NCI-H2171 (cell line): ENCODE measurements around the gene BTRC.

Source experiments
- DNase-seq: peaks from one replicate; lab custom pipeline; 2025; lab: John Stamatoyannopoulos, UW

BTRC gene

DNA sequence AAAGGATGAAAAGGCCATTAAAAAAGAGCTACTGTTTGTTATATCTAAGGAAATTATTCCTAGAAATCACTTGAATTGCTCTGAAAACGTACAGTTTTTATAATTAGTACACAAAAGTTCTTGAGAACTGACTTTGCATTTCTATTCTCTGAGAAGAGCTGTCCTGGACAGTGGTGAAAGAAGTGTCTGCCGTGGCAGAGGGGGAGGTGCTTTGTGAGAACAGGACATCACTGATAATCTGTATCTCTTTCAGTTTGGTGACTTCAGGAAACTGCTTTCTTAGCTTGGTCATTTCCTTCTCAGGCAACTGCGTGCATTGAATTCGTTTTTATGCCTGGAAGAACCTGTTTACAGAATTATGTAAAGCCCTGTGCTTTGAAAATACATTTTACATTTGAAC lies 182.0 kb downstream of the BTRC start:
- no peak for DNase-seq

DNA sequence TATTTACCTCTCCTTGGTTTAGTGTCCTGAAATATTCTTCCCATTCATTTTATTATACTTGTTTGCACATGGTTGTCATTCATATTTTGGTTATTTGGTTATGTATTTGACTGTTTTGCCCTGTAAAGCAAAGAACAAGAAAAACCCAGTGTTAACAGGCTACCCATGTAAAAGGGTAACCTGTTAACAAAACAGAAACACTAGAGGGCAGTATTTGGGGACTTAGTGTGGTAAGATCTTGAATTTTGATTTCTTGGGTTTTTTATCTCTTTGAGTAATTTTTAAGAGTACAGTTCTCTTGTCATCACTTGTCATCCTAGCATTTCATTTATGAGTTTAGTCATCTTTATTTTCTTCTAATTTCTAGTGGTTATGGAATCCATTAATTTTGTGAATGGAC lies 182.8 kb downstream of the BTRC start:
- DNase-seq, result no peak

DNA sequence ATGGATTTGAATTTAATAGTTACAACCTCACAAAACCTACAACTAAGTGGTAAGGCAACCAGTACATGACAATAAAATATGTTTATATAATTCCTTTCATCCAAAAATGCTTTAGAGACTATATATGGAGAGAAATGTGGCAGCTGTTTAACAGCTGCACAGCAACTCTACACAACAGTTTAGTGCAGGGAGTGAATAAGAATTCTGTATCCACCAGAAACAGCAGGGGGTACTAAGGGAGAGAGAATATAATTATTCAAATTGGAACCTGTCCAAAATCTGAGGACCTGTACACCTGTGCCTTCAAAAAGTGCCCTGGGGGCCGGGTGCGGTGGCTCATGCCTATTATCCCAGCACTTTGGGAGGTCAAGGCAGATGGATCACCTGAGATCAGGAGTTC lies 184.5 kb downstream of the BTRC start:
- no peak for DNase-seq

DNA sequence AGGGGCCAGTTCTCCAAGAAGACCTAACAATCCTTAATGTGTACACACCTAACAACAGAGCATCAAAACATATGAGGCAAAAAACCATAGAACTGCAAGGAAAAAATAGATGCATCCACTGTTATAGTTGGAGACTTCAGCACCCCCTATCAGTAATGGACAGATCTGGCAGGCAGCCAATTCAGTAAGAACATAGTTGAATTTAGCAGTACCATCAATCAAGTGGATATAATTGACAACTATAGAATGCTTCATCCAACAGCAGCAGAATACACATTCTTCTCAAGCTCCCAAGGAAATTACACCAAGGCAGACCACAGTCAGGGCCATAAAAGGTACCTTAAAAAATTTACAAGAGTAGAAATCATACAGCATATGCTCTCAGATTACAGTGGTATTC lies 191.9 kb downstream of the BTRC start:
- DNase-seq, result no peak

DNA sequence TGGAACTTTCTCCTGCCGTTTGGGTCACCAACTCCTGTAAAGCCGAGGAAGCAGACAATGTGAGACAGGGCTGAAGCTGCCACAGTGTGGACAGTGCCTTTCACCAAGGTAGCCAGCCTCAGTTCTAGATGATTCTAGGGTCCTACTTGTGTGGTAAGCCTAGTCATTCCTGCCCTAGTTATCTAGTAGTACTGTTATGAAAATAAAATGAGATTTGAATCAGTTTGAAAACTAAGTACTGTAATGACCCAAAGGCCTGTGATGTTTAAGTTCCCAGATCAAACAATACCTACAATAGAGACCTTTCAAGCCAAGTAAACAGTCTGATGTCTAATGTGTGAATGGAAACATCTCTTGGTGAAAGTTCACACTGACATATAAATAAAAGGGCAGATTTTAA lies 197.0 kb downstream of the BTRC start:
- no peak for DNase-seq

DNA sequence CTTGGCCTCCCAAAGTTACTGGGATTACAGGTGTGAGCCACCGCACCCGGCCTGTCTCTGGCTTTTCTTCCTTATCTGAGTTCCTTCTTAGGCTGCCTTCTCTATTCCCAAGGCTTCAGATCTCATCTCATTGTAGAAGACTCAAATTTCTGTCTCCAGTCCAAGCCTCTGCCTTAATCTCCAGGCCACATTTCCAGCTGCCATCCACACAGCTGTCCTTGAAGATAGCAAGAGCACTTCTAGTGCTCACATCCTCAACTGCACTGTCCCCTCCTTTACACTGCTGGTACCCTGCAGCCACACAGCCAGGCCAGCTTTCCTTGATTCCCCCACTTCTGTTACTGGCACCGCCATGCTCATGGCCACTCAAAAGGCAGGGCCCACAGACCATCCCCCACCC lies 198.5 kb downstream of the BTRC start:
- DNase-seq, result no peak

DNA sequence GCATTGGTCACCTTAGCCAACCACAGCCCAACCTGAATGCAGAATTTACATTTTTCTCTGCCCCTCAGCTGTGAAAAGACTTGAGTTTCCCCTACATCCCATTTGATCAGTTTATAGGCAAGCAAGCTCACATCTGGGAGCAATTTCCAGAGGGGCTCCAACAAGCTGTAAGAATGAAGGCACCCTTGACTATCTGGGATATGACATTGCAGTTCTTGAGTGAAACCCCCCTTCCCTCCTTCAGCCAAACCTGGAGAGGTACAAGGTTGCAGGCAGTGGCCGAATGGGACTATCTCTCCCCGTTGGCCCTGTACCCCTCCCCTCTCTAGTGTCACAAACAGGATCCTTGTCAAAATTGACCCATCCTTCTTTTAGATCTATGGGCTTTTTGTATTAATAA lies 203.6 kb downstream of the BTRC start:
- no peak for DNase-seq

DNA sequence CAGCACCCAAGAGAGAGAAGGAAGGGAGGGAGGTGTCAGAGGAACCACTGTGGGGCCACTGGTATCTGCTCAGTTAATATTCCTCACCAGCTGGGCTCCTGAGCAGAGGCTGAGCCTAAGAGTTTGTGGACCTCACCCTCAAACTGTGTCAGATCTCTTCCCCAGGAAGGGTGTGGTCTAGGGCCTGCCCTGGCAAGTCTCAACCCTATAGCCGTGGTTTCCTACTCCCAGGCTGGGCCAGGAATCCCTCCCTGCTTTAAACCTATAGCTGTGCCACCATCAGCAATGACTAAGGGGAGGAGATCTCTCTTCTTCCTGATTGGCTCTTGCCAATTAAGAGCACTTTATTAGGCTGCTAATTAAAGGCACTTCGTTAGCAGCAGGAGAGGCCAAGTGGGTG lies 204.2 kb downstream of the BTRC start:
- no peak for DNase-seq

DNA sequence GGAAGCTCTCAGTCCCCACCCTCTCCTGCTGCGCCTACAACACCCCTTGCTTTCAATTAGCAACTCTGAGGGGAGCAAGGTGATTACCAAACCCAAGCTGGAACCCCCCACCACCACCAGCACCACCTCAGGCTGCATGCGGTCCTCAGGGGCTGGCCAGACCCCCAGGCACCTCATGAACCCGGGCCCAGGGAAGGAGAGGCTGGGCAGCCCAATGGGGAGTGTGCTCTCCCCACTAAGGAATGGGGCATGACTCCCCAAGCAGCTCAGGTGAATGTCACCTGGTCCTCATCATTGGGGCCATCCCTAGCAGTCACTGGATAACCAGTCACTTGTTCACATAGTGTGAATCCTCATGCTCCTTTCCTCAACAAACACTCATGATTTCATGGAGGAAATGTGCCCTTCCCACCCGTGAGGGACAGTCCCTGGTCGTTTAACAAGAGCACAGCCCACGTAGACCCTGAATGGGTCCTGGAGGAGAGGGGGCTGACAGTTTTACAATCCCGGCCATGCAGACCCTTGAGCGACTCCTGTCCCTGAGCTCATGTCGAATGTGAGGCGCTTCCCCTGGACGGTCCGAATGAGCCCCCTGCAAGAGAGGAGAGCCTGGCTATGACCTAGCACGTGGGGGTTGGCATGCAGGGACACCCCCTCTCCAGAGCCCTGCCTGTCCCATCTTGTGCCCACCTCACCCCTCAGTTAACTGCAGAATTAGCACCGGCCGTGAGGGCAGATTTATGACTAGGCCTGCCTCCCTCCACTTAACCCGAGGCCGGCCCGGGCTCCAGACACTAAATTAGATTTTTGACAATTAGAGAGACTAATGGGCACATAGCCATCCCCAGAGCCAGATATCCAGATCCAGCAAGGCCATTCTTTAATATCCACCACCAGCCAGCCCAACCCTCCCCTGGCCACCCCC lies 205.0 kb downstream of the BTRC start:
- DNase-seq, result no peak

DNA sequence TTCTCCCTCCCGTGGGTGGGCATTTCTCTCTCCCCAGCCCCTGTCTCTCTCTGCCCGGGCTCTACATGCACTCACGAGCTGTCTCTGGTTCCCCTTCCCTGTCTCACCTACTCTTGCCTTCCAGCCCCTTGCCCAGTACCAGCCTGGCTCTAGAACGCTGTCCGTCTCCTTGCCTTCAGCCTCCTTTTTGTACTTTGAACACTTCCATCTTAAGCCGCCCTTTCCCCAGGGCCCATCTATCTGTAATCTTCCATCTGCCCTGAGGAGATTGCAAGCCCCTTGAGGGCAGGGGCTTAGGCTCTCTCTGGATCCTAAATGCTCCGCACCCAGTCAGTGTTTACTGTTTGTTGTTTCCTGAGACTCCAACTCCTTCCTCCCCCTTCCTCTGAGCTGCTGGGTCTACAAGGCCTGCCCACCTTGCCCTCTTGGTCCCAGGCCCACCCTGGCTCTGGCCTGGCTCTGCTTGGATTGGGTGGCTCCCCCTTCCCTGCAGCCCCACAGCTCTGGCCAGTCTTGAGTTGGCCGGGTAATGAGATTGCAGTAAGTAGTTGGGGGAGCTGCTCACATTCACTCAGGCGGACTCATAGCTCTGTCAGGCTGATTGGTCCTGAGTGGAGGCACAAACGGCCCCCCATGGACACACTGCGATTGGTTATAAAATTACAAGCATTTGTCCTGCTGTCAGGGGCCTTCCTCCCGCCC lies 205.8 kb downstream of the BTRC start:
- DNase-seq, result no peak

DNA sequence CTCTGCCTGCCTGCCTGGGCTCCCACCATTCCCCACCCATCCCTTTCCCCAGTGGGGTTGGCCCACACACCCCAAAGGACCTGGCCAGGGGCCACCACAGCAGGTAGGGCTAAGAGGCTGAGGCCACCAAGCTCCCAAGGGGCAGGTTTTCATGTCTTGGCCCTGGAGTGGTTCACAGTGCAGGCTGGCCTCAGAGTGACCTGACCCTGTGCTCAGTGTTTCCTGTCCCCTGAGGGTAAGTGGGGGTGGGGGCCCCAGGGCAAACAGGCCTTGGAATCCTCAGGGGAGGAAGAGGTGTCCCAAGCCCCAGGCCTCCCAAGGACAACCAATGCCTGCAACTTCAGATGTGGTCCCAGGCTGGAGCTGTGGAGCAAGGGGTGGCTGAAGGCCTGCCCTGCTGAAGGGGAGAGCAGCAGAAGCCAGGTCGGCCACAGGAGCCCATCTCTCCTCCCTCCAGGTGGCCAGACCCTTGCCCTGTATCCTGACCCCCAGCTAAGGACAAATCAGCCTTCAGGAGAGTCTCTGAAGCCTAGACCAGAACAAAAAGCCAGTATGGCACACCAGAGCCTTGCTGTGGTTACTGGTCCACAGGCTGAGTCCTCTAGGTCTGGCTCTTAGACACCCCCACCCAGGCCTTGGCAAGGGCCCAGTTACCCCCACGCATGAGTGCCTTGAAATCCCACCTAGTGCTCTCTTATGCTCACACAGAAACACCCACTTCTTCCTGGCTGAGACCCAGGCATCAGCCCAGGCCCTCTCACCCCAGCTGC lies 206.5 kb downstream of the BTRC start:
- DNase-seq, result no peak

DNA sequence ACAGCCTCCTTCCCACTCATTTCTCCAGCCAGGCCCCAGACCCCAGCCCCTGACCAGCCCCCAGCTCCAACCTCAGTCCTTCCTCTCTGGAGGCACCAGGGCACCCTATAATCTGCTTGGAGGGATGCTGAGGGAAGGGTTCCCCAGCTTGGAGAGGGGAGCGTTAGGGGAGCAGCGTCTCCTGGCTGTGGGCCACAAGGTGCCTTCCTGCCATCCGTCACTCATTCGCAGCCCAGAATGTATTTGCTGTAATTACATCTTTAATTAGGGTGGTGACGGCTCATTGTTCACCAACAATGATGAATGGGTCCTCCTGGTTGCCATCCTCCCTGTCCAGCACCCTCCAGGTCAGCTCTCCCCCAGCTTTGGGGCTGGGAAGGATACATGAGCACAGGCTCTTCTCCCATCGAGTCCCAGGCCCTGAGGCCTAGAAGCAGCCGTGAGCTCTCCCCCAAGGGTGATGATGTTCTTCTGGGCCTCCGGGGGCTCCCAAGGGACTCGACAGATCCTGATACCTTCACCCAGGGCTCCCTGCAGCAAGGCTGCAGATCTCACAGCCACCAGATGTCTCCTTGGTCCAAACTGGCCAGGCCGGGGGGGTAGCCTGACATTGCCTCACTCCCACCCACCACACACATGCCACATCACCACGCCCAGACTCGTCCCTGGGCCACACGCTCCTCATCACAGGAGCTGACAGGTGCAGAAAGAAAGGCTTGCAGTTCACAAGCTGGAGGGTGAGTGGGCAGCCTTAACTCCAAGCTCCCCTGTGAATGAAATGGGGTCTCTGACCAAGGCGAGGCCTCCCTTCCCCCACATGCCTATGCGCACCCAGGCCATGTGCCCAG lies 207.3 kb downstream of the BTRC start:
- DNase-seq, result no peak

DNA sequence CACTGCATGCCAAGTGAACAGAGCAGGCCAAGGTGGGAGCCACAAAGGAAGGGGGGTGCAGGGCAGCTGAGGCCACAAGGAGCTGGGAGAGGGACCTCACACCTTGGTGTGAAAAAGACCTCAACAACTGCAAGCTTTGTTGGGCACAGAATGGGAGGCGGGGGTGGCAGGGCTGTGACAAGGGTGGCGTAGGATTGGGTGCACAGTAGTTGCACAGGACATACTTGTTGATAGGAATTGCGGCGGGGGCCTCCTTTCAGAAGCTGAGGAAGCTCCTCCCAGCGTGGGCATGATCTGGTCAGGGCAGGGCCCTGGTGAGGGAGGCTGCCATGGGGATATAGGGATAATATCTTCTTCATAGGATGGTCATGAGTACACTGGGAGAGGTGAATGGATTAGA lies 208.3 kb downstream of the BTRC start:
- no peak for DNase-seq

DNA sequence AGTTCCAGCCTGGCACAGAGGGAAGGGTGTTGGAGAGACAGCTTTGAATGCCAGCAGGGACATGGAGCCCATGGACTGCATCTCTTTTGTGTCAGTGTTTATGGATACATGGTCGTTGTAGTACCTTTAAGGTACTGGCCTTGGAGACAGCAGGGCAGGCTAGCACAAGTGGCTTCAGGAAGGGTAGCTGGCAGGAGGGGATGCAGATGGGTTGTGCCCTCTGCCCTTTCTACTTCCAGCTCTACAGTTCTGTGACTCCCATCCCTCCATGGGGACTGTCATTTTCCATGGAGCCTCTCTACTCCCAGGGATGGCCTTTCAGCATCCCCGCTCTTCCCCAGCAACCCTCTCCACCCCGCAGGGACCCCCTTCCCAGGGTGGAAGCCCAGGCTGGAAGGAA lies 209.0 kb downstream of the BTRC start:
- no peak for DNase-seq

DNA sequence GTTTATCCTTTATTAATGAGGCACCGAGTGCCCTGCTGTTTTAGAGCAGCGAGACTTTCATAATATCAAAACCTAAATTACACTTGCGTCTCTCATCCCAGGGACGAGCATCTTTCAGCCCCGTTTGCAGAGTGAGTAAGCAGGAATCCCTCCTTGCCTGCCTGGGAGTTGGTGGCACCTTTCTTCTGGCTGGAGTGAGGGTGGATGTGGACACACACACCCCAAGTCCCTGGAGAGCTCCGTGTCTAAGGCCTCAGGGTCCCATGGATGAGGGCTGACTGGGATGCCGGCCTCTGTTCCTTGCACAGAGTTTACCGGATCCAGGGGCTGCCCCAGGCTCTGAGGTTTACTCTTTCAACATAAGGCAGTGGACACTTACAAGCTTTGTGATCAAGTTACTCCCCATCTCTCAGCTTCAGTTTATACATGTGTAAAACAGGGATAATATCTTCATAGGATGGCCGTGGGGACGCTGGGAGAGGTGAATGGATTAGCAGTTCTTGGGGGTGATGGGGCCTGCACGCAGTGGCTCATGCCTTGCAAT lies 209.6 kb downstream of the BTRC start:
- no peak for DNase-seq

DNA sequence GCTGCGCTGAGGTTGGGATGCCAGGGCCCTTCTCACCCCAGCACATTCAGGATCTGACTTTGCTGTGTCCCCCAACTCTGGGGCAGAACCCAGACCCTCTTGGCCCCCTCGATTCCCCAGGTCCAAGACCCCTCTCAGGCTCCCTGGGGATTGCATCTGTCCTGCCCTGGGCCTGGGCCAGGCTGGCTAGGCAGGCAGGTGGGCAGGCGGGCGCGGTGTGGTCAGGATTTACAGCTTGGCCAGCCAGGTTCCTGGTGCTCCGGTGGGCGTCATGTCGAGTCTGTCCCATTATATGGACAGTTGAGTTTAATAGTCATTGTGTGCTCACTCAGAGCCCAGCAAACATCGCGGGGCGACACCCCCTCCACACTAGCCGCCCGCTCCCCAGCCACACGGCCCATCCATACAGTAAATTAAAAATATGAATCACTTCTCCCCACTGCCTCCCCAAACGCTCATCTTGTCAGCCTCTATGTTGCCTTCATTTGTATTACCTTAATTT lies 210.6 kb downstream of the BTRC start:
- DNase-seq, result no peak

DNA sequence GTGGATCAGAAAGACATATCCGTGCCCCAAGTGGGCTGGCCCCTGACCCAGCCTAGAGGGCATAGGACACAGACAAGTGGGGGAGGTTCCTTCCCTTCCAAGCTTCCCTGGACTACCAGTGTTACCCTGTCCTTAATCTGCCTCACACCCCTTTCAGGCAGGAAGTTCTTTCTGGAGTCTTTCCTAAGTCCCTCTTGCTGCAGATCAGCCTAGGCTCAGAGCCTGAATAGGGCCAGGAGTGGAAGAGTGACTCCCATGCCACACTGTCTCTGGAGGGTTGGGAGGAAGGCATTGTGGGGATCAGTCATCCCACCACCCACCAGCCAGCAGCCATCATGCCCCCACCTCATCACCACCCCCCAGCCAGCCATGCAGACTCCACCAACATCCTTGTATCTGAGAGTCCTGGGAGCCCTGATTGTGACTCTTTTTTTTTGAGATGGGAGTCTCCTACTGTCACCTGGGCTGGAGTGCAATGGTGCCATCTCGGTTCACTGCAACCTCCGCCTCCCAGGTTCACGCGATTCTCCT lies 211.5 kb downstream of the BTRC start:
- no peak for DNase-seq

DNA sequence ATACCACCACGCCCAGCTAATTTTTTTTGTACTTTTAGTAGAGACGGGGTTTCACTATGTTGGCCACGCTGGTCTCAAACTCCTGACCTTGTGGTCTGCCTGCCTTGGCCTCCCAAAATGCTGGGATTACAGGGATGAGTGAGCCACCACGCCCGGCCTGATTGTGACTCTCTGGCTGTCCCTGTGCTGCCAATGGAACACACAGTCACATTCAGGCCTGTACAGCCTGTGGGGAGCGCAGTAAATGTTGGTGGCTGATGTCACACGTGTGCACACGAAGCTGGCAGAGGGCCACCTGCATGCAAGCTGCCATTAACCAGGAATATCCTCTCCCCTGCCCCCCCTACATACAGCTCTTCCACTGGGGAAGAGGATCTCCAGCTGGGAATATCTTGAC lies 212.0 kb downstream of the BTRC start:
- DNase-seq, result no peak

DNA sequence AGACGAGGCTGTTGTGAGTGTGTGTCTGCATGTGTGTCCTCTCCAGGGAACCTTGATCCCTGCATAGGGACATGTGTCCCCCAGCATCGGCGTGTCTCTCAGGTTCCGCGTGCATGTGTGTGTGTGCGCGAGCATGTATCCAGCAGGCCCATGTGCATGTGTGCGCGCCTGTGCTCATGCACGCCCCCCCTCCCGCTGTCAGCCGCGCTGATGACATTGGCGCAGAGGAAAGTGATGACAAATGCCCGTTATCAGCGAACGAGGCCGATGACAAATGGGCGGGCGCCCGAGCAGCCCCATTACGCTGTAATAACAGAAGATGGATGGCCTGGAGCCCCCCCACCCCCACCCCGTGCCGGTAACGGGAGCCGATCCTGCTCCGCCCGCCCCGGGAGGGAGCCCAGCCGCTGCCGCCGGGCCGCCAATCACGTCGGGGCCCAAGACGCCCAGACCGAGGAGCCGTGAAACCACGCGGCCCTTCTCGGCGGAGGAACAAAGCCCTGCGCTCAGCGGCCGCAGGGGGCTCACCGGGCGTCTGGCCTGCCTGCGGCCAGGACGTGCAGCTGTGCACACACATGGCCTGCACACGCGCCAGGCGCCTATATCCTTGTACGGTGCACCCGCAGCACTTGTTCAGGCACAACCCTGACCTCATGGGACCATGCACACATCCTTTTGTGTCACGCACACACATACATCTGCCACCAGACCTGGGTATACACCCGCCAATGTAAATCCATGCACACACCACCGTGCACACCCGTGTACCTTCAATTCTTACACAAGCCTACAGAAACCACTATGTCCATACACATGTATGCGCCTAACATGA lies 212.6 kb downstream of the BTRC start:
- no peak for DNase-seq
